Activated CD8-positive, alpha-beta T cell treated with anti-CD3 and anti-CD28 coated beads, Interleukin-2, amount 10 ng/mL, durations not matched to agents 7 days and 5 days (primary cell): ENCODE data around the gene SEC23IP. TPM values are rescaled to one million over a fixed set of nuclear protein-coding genes. Genes with fewer than 3 reads are reported as not detected.
"Not testable (repeated sequence)": the region's sequence is repeated elsewhere in the genome, so short reads cannot be mapped to it uniquely, and the experiment has no call there.

Experiments used
- ATAC-seq: fragments of 150-1000 bp; cut with Tn5 transposase; one replicate; pipeline ENCODE4 v1.10.0; 2021; ENCODE audit warnings: moderate library complexity
- CTCF ChIA-PET: fragments of 350-600 bp; sonication (Branson Sonifier 250); formaldehyde crosslinking; loops from one replicate; lab custom pipeline; 2021; ENCODE audit warnings: antibody characterized with exemption; lab: Charles Lee
- POLR2A ChIA-PET: fragments of 350-600 bp; sonication (Branson Sonifier 250); formaldehyde crosslinking; loops from one replicate; lab custom pipeline; 2021; ENCODE audit warnings: antibody characterized with exemption; lab: Charles Lee
- DNase-seq: peaks from one replicate; pipeline ENCODE4 v3.0.0-alpha.2; 2020
- H3K27ac Mint-ChIP-seq: one replicate; pipeline ENCODE4 v1.8.0; 2021; ENCODE audit warnings: mild to moderate bottlenecking, mixed read lengths
- H3K27me3 Mint-ChIP-seq: one replicate; pipeline ENCODE4 v1.8.0; 2021; ENCODE audit warnings: low read depth, mixed read lengths
- H3K36me3 Mint-ChIP-seq: one replicate; pipeline ENCODE4 v1.8.0; 2021; ENCODE audit warnings: low read depth, mixed read lengths
- H3K4me1 Mint-ChIP-seq: one replicate; pipeline ENCODE4 v1.8.0; 2021; ENCODE audit warnings: low read depth, mixed read lengths
- H3K4me3 Mint-ChIP-seq: one replicate; pipeline ENCODE4 v1.8.0; 2021; ENCODE audit warnings: mild to moderate bottlenecking, mixed read lengths
- H3K9me3 Mint-ChIP-seq: one replicate; pipeline ENCODE4 v1.8.0; 2022; ENCODE audit warnings: mixed read lengths; ENCODE audit not compliant: insufficient read depth
- total RNA-seq, 2 experiments: library from RNA; stranded (reverse); gene quantifications; one replicate each; pipeline ENCODE4 v1.2.3, GENCODE V29; 2021

Gene SEC23IP
- total RNA-seq, 2 experiments from 2014 or later: 53.8 to 58.9 TPM

DNA sequence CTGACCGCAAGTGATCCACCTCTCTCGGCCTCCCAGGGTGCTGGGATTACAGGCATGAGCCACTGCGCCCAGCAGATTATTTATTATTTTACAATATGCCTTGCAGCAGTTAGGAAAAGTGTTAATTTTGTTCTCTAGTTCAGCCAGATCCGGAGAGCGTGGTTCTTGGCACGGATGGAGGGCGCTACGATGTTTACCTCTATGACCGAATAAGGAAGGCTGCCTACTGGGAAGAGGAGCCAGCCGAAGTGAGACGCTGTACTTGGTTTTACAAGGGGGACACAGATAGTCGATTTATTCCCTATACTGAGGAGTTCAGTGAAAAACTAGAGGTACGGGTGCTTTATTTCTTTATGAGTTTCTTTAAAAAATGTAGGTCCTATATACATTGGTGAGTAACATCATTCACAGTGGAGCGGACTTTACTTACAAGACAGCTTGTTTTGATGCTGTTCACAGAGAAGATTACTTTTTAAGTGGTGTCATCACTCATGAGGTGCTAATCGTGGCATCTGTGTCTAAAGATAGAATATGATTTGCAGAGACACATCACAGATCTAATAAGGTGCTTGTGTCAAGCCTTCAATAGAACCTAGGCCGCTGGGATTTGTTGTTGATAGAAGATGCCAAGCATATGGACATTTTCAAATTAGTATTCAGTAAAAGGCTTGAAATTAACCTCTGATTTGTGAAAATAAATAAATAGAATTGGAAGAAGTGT, 11.6 kb downstream of the SEC23IP start:
- ChIA-PET POLR2A (no interaction called here), CTCF (no interaction called here)
- H3K27ac Mint-ChIP-seq: no peak overlapping the region
- H3K4me3 Mint-ChIP-seq: no peak overlapping the region
- no peaks in the 10 kb centered on the region for H3K27me3 Mint-ChIP-seq
- peaks cover 39% of the 10 kb centered on the region for H3K36me3 Mint-ChIP-seq
- ATAC-seq (no peak), DNase-seq (no peak)
- no peaks in the 10 kb centered on the region for H3K9me3 Mint-ChIP-seq
- no peaks in the 10 kb centered on the region for H3K4me1 Mint-ChIP-seq

DNA sequence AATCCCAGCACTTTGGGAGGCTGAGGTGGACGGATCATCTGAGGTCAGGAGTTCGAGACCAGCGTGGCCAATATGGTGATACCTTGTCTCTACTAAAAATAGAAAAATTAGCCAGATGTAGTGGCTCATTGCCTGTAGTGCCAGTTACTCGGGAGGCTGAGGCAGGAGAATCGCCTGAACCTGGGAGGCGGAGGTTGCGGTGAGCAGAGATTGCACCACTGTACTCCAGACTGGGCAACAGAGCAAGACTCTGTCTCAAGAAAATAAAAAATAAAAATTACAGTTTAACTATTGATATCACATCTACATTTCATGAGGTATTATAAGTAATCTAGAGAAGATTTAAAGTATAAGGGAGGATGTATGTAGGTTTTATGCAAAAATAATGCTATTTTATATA, 15.2 kb downstream of the SEC23IP start:
- H3K4me3 Mint-ChIP-seq, ATAC-seq, H3K27ac Mint-ChIP-seq, CTCF ChIA-PET, H3K4me1 Mint-ChIP-seq, H3K27me3 Mint-ChIP-seq, H3K9me3 Mint-ChIP-seq, POLR2A ChIA-PET, DNase-seq: not testable (repeated sequence)
- H3K36me3 Mint-ChIP-seq: peaks cover 47% of the 10 kb centered on the region

DNA sequence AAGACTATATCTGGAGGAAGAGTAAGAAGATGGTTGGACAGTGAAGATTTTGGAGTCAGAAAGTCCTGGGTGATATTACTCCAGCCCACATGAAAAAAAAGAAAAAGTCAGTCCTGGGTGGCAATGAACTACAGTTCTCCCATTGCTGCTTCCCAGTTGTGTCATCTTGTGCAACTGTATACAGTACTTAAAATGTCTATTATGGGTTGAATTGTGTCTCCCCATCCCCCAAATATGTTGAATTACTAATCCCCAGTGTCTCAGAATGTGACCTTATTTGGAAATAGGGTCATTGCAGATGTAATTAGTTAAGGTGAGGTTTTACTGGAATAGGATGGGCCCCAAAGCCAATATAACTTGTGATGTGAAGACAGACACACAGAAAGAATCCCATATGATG, 15.6 kb downstream of the SEC23IP start:
- no peak overlapping the region for H3K27ac Mint-ChIP-seq
- no peaks in the 10 kb centered on the region for H3K9me3 Mint-ChIP-seq
- CTCF ChIA-PET: no interaction called here

DNA sequence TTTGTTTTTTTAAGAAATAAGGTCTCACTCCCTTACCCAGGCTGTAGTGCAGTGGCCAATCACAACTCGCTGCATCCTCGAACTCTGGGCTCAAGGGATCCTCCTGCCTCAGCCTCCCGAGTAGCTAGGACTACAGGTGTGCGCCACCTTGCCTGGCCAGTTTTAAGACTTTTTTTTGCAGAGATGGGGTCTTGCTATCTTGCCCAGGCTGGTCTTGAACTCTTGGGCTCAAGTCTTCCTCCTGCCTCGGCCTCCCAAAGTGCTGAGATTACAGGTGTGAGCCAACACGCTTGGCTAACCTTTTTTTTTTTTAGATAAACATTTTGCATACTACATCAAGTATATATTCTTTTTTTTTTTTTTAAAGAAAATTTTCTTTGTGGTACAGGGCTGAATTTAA, 18.2 kb downstream of the SEC23IP start:
- Mint-ChIP-seq H3K4me1 (peaks cover 4% of the 10 kb centered on the region), H3K27ac (no peak overlapping the region), H3K36me3 (peaks cover 45% of the 10 kb centered on the region), H3K9me3 (no peaks in the 10 kb centered on the region), H3K4me3 (no peak overlapping the region), H3K27me3 (no peaks in the 10 kb centered on the region)
- ATAC-seq: no peak
- ChIA-PET POLR2A (no interaction called here), CTCF (interaction anchor here (1.3 kb wide), 1 partner anchor 22 kb away, joined by 3 read pairs; no protein-coding TSS in a partner anchor)
- no peak for DNase-seq

More for the DNA sequence above, 15.6 kb downstream of the SEC23IP start:
- Mint-ChIP-seq H3K4me1 (peaks cover 4% of the 10 kb centered on the region), H3K27me3 (no peaks in the 10 kb centered on the region), H3K36me3 (peaks cover 47% of the 10 kb centered on the region), H3K4me3 (no peak overlapping the region)
- POLR2A ChIA-PET: no interaction called here
- ATAC-seq (no peak), DNase-seq (no peak)

- ChIA-PET CTCF (interaction anchor here (1.9 kb wide), 1 partner anchor 58 kb away, joined by 6 read pairs; no protein-coding TSS in a partner anchor), POLR2A (no interaction called here)
- DNase-seq (no peak), ATAC-seq (no peak)
- no peak overlapping the region for H3K4me3 Mint-ChIP-seq
- H3K9me3 Mint-ChIP-seq: no peaks in the 10 kb centered on the region
- H3K36me3 Mint-ChIP-seq: peaks cover 57% of the 10 kb centered on the region
- no peaks in the 10 kb centered on the region for H3K27me3 Mint-ChIP-seq
- H3K27ac Mint-ChIP-seq: no peak overlapping the region
- H3K4me1 Mint-ChIP-seq: peaks cover 18% of the 10 kb centered on the region
Measured at GRCh38 chr10:119917777-119918176, 25.2 kb downstream of the SEC23IP start.

GRCh38 chr10:119919271-119919670, 26.7 kb downstream of the SEC23IP start:
- DNase-seq (no peak), ATAC-seq (no peak)
- POLR2A ChIA-PET: no interaction called here
- Mint-ChIP-seq H3K36me3 (peaks cover 50% of the 10 kb centered on the region), H3K4me1 (peaks cover 14% of the 10 kb centered on the region), H3K9me3 (no peaks in the 10 kb centered on the region), H3K4me3 (no peak overlapping the region), H3K27me3 (no peaks in the 10 kb centered on the region), H3K27ac (no peak overlapping the region)
- CTCF ChIA-PET: interaction anchor here (0.9 to 1.9 kb wide), 3 partner anchors 9 to 166 kb away, joined by 3 to 6 read pairs (median 3); no protein-coding TSS in a partner anchor

DNA sequence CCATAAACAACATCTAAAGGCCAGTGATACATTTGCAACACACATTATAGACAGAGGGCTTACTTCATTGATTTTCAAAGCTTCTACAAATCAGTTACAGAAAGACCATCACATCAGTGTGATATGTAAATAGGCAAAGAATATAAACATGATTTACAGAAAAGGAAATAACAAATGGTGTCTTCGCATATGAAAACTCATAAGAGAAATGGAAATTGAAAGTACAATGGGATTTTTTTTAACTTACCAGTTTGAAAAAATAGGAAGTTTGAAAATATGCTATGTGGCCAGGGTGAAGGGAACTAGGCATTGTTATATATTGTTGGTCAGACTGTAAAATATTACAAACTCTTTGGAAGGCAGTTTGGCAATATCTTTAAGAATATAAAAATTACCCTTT, 27.3 kb downstream of the SEC23IP start:
- POLR2A ChIA-PET: interaction anchor here (1.2 kb wide), 1 partner anchor 47 kb away, joined by 4 read pairs; the partner anchor contains the start of gene MCMBP
- DNase-seq (no peak), ATAC-seq (no peak)
- no peak overlapping the region for H3K4me3 Mint-ChIP-seq
- H3K4me1 Mint-ChIP-seq: peaks cover 14% of the 10 kb centered on the region
- H3K27me3 Mint-ChIP-seq: no peaks in the 10 kb centered on the region
- CTCF ChIA-PET: interaction anchor here (0.6 to 1.9 kb wide), 6 partner anchors 8 to 233 kb away, joined by 3 to 6 read pairs (median 3); no protein-coding TSS in a partner anchor
- H3K9me3 Mint-ChIP-seq: no peaks in the 10 kb centered on the region
- H3K36me3 Mint-ChIP-seq: peaks cover 48% of the 10 kb centered on the region
- no peak overlapping the region for H3K27ac Mint-ChIP-seq

- ChIA-PET CTCF (interaction anchor here (0.8 kb wide), 1 partner anchor 9 kb away, joined by 3 read pairs; no protein-coding TSS in a partner anchor), POLR2A (no interaction called here)
- ATAC-seq (no peak), DNase-seq (no peak)
- Mint-ChIP-seq H3K4me1 (no peaks in the 10 kb centered on the region), H3K27me3 (no peaks in the 10 kb centered on the region), H3K4me3 (no peak overlapping the region), H3K27ac (no peak overlapping the region), H3K36me3 (peaks cover 50% of the 10 kb centered on the region), H3K9me3 (no peaks in the 10 kb centered on the region)
Measured at GRCh38 chr10:119928411-119928810, 35.9 kb downstream of the SEC23IP start.

- DNase-seq: no peak
- Mint-ChIP-seq H3K4me3 (no peak overlapping the region), H3K4me1 (no peaks in the 10 kb centered on the region), H3K9me3 (no peaks in the 10 kb centered on the region), H3K27me3 (no peaks in the 10 kb centered on the region), H3K27ac (no peak overlapping the region), H3K36me3 (peaks cover 56% of the 10 kb centered on the region)
- POLR2A ChIA-PET: no interaction called here
- ATAC-seq: no peak
- CTCF ChIA-PET: interaction anchor here (1.0 to 1.6 kb wide), 2 partner anchors 11 to 22 kb away, joined by 3 to 4 read pairs; no protein-coding TSS in a partner anchor
Measured at GRCh38 chr10:119931871-119932270, 39.3 kb downstream of the SEC23IP start.

GRCh38 chr10:119932631-119933030, 40.1 kb downstream of the SEC23IP start:
- Mint-ChIP-seq H3K4me3 (no peak overlapping the region), H3K9me3 (no peaks in the 10 kb centered on the region), H3K4me1 (no peaks in the 10 kb centered on the region), H3K36me3 (peaks cover 50% of the 10 kb centered on the region), H3K27me3 (no peaks in the 10 kb centered on the region), H3K27ac (no peak overlapping the region)
- ChIA-PET POLR2A (no interaction called here), CTCF (interaction anchor here (1.0 to 1.6 kb wide), 2 partner anchors 12 to 23 kb away, joined by 3 to 4 read pairs; no protein-coding TSS in a partner anchor)
- DNase-seq (no peak), ATAC-seq (no peak)

DNA sequence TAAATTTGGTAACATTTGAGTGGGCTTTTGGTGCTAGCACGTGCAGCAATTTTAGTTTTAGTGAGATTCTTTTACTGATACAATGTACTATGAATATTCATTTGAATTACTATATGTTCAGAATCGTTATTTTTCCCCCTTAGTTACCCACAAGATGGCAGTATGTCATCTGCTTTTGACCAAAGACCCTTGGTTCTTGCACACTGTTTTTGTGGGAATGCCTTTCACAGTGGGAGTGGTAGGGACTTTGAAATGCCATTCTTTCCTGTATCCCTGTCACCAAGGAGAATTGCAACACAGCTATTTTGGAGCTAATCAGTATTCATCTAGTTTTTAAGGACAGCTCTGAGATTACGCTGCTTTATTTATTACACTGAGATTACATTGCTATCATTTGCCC, 40.6 kb downstream of the SEC23IP start:
- Mint-ChIP-seq H3K9me3 (no peaks in the 10 kb centered on the region), H3K36me3 (peaks cover 50% of the 10 kb centered on the region), H3K4me1 (no peaks in the 10 kb centered on the region), H3K27me3 (no peaks in the 10 kb centered on the region), H3K4me3 (no peak overlapping the region), H3K27ac (no peak overlapping the region)
- ATAC-seq: no peak
- ChIA-PET POLR2A (no interaction called here), CTCF (interaction anchor here (1.6 kb wide), 1 partner anchor 13 kb away, joined by 4 read pairs; no protein-coding TSS in a partner anchor)
- DNase-seq: no peak

DNA sequence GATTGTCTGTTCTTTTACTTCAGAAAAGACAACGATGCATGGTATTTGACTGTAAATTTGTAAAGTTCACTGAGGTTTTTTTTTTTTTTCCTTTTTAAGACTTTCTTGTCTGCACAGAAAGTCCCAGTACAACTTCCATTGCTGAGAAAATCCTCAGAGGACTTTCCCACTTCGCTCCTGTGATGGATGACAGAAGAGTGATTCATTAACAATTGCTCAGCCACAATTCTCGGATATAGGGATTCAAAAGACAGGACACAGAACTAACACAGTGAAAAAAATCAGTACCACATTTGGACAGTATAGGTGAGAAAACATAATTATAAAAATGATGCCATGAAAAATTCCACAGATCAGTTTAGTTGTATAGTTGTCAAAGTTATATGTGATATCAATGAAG, 48.0 kb downstream of the SEC23IP start:
- CTCF ChIA-PET: no interaction called here
- no peak overlapping the region for H3K4me3 Mint-ChIP-seq
- ATAC-seq (no peak), DNase-seq (no peak)
- H3K27me3 Mint-ChIP-seq: no peaks in the 10 kb centered on the region
- H3K27ac Mint-ChIP-seq: no peak overlapping the region
- H3K36me3 Mint-ChIP-seq: peaks cover 25% of the 10 kb centered on the region
- H3K4me1 Mint-ChIP-seq: no peaks in the 10 kb centered on the region
- no peaks in the 10 kb centered on the region for H3K9me3 Mint-ChIP-seq
- POLR2A ChIA-PET: no interaction called here
